ENCODE measurements around the gene ZNF652.
A peak's percentile ranks its signal among the peaks of the same experiment; 100 is the strongest.

Gene ZNF652

GRCh38 chr17:49297141-49297540, 64.9 kb downstream of the ZNF652 start:
- no peak for TF ChIP-seq CTCF (IDR thresholded peaks at IDR 0.05; ENCODE audit: low read depth, low read length, missing control alignments)
- in situ Hi-C loops (cut with HindIII; ENCODE audit: low pct_ligation_motif_present, low sequenced_read_pairs) = no loop called here
- Histone ChIP-seq H3K36me3 (replicated peaks) (peaks cover 9% of the 10 kb centered on the region), H3K27me3 (replicated peaks) (no peaks in the 10 kb centered on the region), H3K4me3 (ENCODE audit: low read depth, low read length) (no peak overlapping the region), H3K27ac (no peak overlapping the region)
- no peak for DNase-seq

GRCh38 chr17:49294122-49294521, 67.9 kb downstream of the ZNF652 start:
- in situ Hi-C loops (cut with HindIII; ENCODE audit: low pct_ligation_motif_present, low sequenced_read_pairs) = no loop called here
- TF ChIP-seq CTCF (IDR thresholded peaks at IDR 0.05; ENCODE audit: low read depth, low read length, missing control alignments) = no peak

GRCh38 chr17:49292901-49293300, 69.1 kb downstream of the ZNF652 start:
- in situ Hi-C loops (cut with HindIII; ENCODE audit: low pct_ligation_motif_present, low sequenced_read_pairs) = no loop called here
- no peaks in the 10 kb centered on the region for H3K27me3 ChIP-seq (replicated peaks)
- no peak overlapping the region for H3K4me3 ChIP-seq (ENCODE audit: low read depth, low read length)
- no peak for TF ChIP-seq CTCF (IDR thresholded peaks at IDR 0.05; ENCODE audit: low read depth, low read length, missing control alignments)
- no peak for DNase-seq
- H3K36me3 ChIP-seq (replicated peaks) = peaks cover 2% of the 10 kb centered on the region
- no peak overlapping the region for H3K27ac ChIP-seq

More at GRCh38 chr17:49294122-49294521, 67.9 kb downstream of the ZNF652 start:
- Histone ChIP-seq H3K4me3 (ENCODE audit: low read depth, low read length) (no peak overlapping the region), H3K36me3 (replicated peaks) (peaks cover 9% of the 10 kb centered on the region), H3K27me3 (replicated peaks) (no peaks in the 10 kb centered on the region), H3K27ac (no peak overlapping the region)
- DNase-seq = no peak

GRCh38 chr17:49291929-49292328, 70.1 kb downstream of the ZNF652 start:
- no peak for DNase-seq

GRCh38 chr17:49290690-49291359, 71.2 kb downstream of the ZNF652 start:
- no peak overlapping the region for H3K27ac ChIP-seq
- H3K27me3 ChIP-seq (replicated peaks) = no peaks in the 10 kb centered on the region
- DNase-seq = peak; percentile 45
- TF ChIP-seq CTCF (IDR thresholded peaks at IDR 0.05; ENCODE audit: low read depth, low read length, missing control alignments) = peak; percentile 73
- in situ Hi-C loops (cut with HindIII; ENCODE audit: low pct_ligation_motif_present, low sequenced_read_pairs) = no loop called here
- H3K36me3 ChIP-seq (replicated peaks) = no peaks in the 10 kb centered on the region
- no peak overlapping the region for H3K4me3 ChIP-seq (ENCODE audit: low read depth, low read length)

More at GRCh38 chr17:49291929-49292328, 70.1 kb downstream of the ZNF652 start:
- Histone ChIP-seq H3K27me3 (replicated peaks) (no peaks in the 10 kb centered on the region), H3K36me3 (replicated peaks) (no peaks in the 10 kb centered on the region), H3K4me3 (ENCODE audit: low read depth, low read length) (no peak overlapping the region), H3K27ac (no peak overlapping the region)
- in situ Hi-C loops (cut with HindIII; ENCODE audit: low pct_ligation_motif_present, low sequenced_read_pairs) = no loop called here
- no peak for TF ChIP-seq CTCF (IDR thresholded peaks at IDR 0.05; ENCODE audit: low read depth, low read length, missing control alignments)

- in situ Hi-C loops (cut with HindIII; ENCODE audit: low pct_ligation_motif_present, low sequenced_read_pairs) = no loop called here
- no peak for DNase-seq
These were observed 73.7 kb downstream of the ZNF652 start for GRCh38 chr17:49288388-49288787.

More at GRCh38 chr17:49288388-49288787, 73.7 kb downstream of the ZNF652 start:
- Histone ChIP-seq H3K27ac (no peak overlapping the region), H3K27me3 (replicated peaks) (no peaks in the 10 kb centered on the region), H3K4me3 (ENCODE audit: low read depth, low read length) (no peak overlapping the region), H3K36me3 (replicated peaks) (no peaks in the 10 kb centered on the region)
- no peak for TF ChIP-seq CTCF (IDR thresholded peaks at IDR 0.05; ENCODE audit: low read depth, low read length, missing control alignments)
